Tibial nerve (tissue), 4 donors: ENCODE measurements around the gene EMC9. TPM values are rescaled to one million over a fixed set of nuclear protein-coding genes. Genes with fewer than 3 reads are reported as not detected.

ENCODE experiments used
- DNase-seq, 2 donors: peaks; one replicate each; pipeline ENCODE4 v3.0.0-alpha.2; 2019; ENCODE audit warnings: low spot score in 2 of 2
- H3K27ac ChIP-seq, 4 donors: fragments of 200-600 bp; sonication (generic) in 3 of 4; one replicate each; pipeline ENCODE4 v1.5.1; 2017 to 2019; ENCODE audit warnings: mild to moderate bottlenecking in 1 of 4
- H3K27me3 ChIP-seq, 2 donors: fragments of 200-600 bp; sonication (generic) in 1 of 2; one replicate each; pipeline versions ENCODE4 v1.5.1 to v1.6.0; 2017 to 2019
- H3K36me3 ChIP-seq, 3 donors: fragments of 200-600 bp; sonication (generic); one replicate each; pipeline ENCODE4 v1.5.1; 2018 to 2019
- H3K4me1 ChIP-seq, 4 donors: fragments of 200-600 bp; sonication (generic) in 3 of 4; one replicate each; pipeline ENCODE4 v1.5.1; 2017 to 2019
- H3K4me3 ChIP-seq, 4 donors: fragments of 200-600 bp; sonication (generic) in 3 of 4; one replicate each; pipeline ENCODE4 v1.5.1; 2017 to 2019; ENCODE audit warnings: mild to moderate bottlenecking in 1 of 4, moderate library complexity in 1 of 4
- H3K9me3 ChIP-seq, 4 donors: fragments of 200-600 bp; sonication (generic) in 3 of 4; one replicate each; pipeline ENCODE4 v1.5.1; 2017 to 2019
- EP300 ChIP-seq, 2 donors: sonication (generic); formaldehyde crosslinking; IDR thresholded peaks; one replicate each; pipeline ENCODE4 v1.6.1; 2017; ENCODE audit warnings: antibody characterized with exemption in 2 of 2, mild to moderate bottlenecking in 1 of 2
- POLR2A ChIP-seq, 2 donors: fragments of 450-650 bp; IDR thresholded peaks; one replicate each; pipeline ENCODE4 v1.6.1; 2017; ENCODE audit warnings: antibody characterized with exemption in 2 of 2, mild to moderate bottlenecking in 2 of 2, moderate library complexity in 2 of 2
- WGBS, 2 donors: methylation state at CpG; one replicate each; pipeline ENCODE4 v1.1.5; 2018; 5-methylcytosine and 5-hydroxymethylcytosine counted together
- total RNA-seq, 4 donors: library from RNA; depleted of rRNA; stranded (reverse); fragments of >200 nt; gene quantifications; one replicate each; pipeline ENCODE4 v1.1.0, GENCODE V29; 2016
- TF ChIP-seq, protein P1 (sequence below), 5 experiments: fragments of 200-600 bp in 3 of 5; fragments of 450-650 bp in 2 of 5; sonication (generic) in 3 of 5; IDR thresholded peaks; one replicate each; pipeline ENCODE4 v1.5.1; 2016 to 2019; ENCODE audit warnings: antibody characterized with exemption in 5 of 5, mild to moderate bottlenecking in 3 of 5, moderate library complexity in 2 of 5

The EMC9 gene
- total RNA-seq, 4 donors from 2014 or later: 9.2 to 22.7 (median 14.4) TPM

DNA sequence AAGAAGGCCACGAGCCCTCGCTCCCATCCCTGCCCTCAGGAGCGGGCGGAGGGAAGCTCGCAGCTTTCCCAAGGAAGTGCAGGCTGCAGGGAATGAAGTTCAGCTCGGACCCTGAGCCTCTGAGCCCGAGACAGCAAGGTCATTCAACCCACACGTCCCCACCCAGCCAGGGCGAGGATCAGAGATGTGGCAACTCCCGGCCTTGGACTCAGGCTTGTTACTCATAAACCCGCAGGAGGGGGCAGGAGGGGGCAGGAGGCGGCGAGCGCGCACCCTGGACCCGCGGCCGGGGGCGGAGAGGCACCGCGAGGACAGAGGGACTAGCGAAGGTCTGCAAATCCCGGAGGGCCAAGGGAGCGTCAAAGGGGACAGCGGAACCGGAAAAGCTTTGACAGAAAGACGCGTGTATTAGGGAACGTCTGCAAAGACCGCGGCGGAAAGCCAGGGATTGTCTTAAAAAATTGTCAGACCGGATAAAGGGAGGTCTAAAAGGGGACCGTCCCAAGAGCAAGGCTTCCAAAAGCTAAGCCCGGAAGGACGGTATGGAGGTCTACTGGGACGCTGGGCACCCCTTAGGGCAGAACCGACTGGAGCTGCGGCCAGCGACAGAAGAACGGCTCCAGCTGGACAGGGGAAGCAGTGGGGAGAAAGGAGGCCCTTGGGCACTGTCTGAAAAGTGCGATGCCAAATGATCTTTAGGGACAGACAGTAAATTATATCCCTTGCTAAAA is 27.4 kb downstream of the EMC9 start:
- Histone ChIP-seq H3K4me3 (peak overlapping the region; percentile 46 to 81 (median 76)), H3K27me3 (no peaks in the 10 kb centered on the region), H3K9me3 (no peaks in the 10 kb centered on the region), H3K4me1 (peaks cover 4 to 23% (median 11%) of the 10 kb centered on the region in 4 donors), H3K36me3 (peaks cover 0 to 24% (median 18%) of the 10 kb centered on the region in 3 donors), H3K27ac (peak overlapping the region; percentile 99 to 100 (median 99))
- peak; percentile 71 to 74 for DNase-seq
- TF ChIP-seq POLR2A (IDR thresholded peaks at IDR 0.05): peak in 1 of 2 donors; percentile 10
- TF ChIP-seq, protein P1, sequence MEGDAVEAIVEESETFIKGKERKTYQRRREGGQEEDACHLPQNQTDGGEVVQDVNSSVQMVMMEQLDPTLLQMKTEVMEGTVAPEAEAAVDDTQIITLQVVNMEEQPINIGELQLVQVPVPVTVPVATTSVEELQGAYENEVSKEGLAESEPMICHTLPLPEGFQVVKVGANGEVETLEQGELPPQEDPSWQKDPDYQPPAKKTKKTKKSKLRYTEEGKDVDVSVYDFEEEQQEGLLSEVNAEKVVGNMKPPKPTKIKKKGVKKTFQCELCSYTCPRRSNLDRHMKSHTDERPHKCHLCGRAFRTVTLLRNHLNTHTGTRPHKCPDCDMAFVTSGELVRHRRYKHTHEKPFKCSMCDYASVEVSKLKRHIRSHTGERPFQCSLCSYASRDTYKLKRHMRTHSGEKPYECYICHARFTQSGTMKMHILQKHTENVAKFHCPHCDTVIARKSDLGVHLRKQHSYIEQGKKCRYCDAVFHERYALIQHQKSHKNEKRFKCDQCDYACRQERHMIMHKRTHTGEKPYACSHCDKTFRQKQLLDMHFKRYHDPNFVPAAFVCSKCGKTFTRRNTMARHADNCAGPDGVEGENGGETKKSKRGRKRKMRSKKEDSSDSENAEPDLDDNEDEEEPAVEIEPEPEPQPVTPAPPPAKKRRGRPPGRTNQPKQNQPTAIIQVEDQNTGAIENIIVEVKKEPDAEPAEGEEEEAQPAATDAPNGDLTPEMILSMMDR (IDR thresholded peaks at IDR 0.05): peak in 1 of 5 experiments; percentile 10
- TF ChIP-seq EP300 (IDR thresholded peaks at IDR 0.05): peak; percentile 37 to 50
- WGBS, 2 donors: 0 to 1% methylated on average over 37 of the region's 42 CpGs

DNA sequence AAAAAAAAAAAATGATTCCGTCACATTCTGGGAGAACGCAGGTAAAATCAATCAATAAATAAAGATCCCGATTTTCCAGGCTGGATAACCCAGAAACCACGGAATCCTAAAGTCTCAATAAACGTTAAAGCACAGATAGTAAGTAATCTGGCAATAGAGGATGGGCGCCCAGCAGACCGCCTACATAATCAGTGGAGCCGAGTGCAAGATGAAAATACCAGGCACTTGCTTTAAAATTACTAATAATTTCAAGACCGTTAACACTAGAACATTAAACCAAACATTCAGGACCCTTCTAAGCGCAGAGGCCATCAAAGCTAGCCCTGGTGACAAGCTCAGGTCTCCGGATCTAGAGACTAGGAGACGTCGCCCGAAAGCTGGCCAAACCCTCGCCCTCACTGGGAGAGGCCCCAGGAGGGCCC is 28.0 kb downstream of the EMC9 start:
- no peaks in the 10 kb centered on the region for H3K9me3 ChIP-seq
- H3K27me3 ChIP-seq: no peaks in the 10 kb centered on the region
- WGBS, 2 donors: 20 to 26% methylated on average over 15 of the region's 15 CpGs
- H3K4me1 ChIP-seq: peaks cover 4 to 28% (median 11%) of the 10 kb centered on the region in 4 donors
- peak overlapping the region; percentile 99 to 100 (median 99) for H3K27ac ChIP-seq
- peaks cover 0 to 18% (median 12%) of the 10 kb centered on the region in 3 donors for H3K36me3 ChIP-seq
- no peak for DNase-seq
- peak overlapping the region; percentile 46 to 81 (median 76) for H3K4me3 ChIP-seq
- TF ChIP-seq EP300 (IDR thresholded peaks at IDR 0.05) (no peak), POLR2A (IDR thresholded peaks at IDR 0.05) (no peak)
- TF ChIP-seq, protein P1 (IDR thresholded peaks at IDR 0.05): no peak

DNA sequence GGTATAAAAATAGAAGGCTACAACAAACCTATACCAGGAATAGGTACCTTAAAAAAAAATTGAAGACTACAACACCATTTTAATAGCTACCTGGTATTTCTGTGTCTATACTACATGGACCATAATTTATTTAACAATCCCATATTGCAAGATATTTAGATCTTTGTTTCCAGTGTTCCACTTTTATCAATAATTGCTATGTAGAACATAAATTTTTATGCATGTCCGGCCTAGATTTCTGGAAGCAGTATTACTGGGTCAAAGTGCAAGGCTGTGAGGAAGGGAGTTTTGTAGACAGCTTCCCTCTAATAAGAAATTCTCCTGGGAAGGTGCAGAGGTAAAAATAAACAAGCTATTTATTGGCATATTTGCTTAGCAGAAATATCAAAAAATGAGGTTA is 30.9 kb downstream of the EMC9 start:
- H3K36me3 ChIP-seq: no peaks in the 10 kb centered on the region
- TF ChIP-seq EP300 (IDR thresholded peaks at IDR 0.05) (no peak), POLR2A (IDR thresholded peaks at IDR 0.05) (no peak)
- TF ChIP-seq, protein P1 (IDR thresholded peaks at IDR 0.05): no peak
- no peak overlapping the region for H3K4me3 ChIP-seq
- no peak for DNase-seq
- H3K4me1 ChIP-seq: peaks cover 0 to 19% (median 1%) of the 10 kb centered on the region in 4 donors
- no peak overlapping the region for H3K27ac ChIP-seq
- no peaks in the 10 kb centered on the region for H3K9me3 ChIP-seq
- no peaks in the 10 kb centered on the region for H3K27me3 ChIP-seq
- WGBS, 2 donors: 48 to 60% methylated on average over 1 of the region's 1 CpG

DNA sequence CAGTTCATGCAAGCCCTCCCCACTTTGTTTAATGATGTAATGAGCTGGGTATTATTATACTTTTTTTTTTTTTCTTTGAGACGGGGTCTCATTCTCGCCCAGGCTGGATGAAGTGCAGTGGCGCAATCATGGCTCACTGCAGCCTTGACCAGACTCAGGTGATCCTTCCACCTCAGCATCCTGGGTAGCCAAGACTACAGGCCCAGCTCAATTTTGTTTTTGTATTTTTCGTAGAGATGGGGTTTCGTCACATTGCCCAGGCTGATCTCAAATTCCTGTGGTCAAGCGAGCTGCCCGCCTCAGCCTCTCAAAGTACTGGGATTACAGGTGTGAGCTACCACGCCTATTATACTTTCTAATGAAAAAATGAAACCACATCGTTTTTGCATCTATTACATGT is 31.3 kb downstream of the EMC9 start:
- no peaks in the 10 kb centered on the region for H3K9me3 ChIP-seq
- H3K27me3 ChIP-seq: no peaks in the 10 kb centered on the region
- peaks cover 0 to 16% (median 0%) of the 10 kb centered on the region in 4 donors for H3K4me1 ChIP-seq
- no peak overlapping the region for H3K4me3 ChIP-seq
- no peak for DNase-seq
- TF ChIP-seq EP300 (IDR thresholded peaks at IDR 0.05) (no peak), POLR2A (IDR thresholded peaks at IDR 0.05) (no peak)
- TF ChIP-seq, protein P1 (IDR thresholded peaks at IDR 0.05): no peak
- 85 to 89% methylated on average over 9 of the region's 9 CpGs for WGBS, 2 donors
- H3K36me3 ChIP-seq: peaks cover 0 to 2% (median 0%) of the 10 kb centered on the region in 3 donors
- no peak overlapping the region for H3K27ac ChIP-seq

DNA sequence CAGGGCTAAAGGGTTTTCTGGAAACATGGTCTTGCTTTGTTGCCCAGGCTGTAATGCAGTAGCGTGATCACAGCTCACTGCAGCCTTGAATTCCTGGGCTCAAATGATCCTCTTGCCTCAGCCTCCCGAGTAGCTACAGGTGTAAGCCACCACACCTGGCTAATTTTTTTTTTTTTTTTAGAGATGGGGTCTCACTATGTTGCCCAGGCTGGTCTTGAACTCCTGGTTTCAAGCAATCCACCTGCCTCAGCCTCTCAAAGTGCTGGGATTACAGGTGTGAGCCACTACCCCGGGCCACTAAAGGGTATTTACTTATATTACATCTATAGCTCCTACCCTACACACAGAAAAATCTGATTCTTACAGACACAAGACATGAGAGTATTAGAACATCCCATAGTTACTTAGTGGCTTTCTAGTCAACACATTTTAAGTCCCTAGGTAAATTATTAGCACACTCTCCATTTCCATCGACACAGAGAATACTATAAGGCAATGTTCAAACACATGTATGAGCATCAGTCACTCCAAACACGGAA is 33.0 kb downstream of the EMC9 start:
- H3K4me3 ChIP-seq: no peak overlapping the region
- peaks cover 0 to 15% (median 0%) of the 10 kb centered on the region in 4 donors for H3K4me1 ChIP-seq
- peaks cover 0 to 17% (median 0%) of the 10 kb centered on the region in 3 donors for H3K36me3 ChIP-seq
- no peak for DNase-seq
- TF ChIP-seq, protein P1 (IDR thresholded peaks at IDR 0.05): no peak
- no peak for TF ChIP-seq EP300 (IDR thresholded peaks at IDR 0.05)
- no peak for TF ChIP-seq POLR2A (IDR thresholded peaks at IDR 0.05)
- WGBS, 2 donors: 34 to 52% methylated on average over 5 of the region's 5 CpGs
- H3K27me3 ChIP-seq: no peaks in the 10 kb centered on the region
- H3K27ac ChIP-seq: peak overlapping the region in 3 of 4 donors; percentile 4 to 17 (median 16)
- H3K9me3 ChIP-seq: no peaks in the 10 kb centered on the region
